NT2/D1 (cell line): ENCODE results near the gene ARSG.

Experiments used
- SUZ12 ChIP-seq: IDR thresholded peaks from 2 replicates; pipeline ENCODE4 v1.6.1; 2011; ENCODE audit not compliant: insufficient read length, insufficient read depth; ENCODE audit errors: extremely low read depth
- YY1 ChIP-seq: IDR thresholded peaks from 2 replicates; pipeline ENCODE4 v1.6.1; 2011; ENCODE audit not compliant: insufficient read length, insufficient read depth
- ZNF274 ChIP-seq: IDR thresholded peaks from 2 replicates; pipeline ENCODE4 v1.6.1; 2011; ENCODE audit warnings: mild to moderate bottlenecking, low read depth, low read length

DNA sequence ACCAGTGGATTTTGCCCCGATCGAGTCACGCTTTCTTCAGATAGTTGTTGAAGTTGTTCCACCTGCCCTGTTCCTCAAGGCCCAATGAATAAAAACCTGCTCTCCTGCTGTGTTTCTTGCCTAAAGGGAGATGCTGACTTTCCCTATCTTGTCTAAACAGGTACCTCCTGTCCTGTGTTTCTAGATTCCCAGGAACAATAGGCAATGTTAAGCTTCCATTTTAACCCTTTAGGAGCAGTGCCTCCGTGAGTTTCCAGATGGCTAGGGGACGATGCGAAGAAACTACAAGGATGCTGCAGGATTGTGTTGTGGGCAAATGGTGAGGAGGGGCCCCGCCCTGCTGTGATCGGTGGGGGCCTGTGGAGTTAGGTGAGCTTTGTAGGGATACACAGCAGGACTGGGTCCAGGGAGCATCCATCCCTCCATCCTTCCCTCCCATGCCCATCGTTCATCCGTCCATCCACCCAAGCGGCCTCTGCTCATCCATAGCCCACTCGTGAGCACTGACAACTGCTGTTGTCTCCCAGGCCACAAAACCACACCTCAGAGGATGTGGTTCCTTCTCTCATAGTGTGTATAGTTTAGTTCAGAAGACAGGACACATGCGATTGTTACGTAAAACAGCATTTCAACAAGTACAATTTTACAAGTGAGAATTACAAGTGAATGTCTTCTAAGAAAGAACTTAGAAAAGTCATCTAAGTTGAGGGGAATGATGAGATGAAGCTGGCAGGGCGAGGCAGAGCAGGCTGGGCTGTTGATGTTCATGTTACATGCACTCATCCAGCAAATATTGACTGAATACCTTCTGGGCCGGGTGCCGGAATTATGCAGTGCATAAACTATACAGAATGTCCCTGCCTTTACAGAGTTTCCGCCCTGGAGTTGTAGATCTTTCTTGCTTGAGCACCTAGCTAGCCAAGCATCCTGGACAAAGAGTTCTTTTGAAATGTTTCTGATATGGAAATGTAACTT, 5.2 kb downstream of the ARSG start:
- TF ChIP-seq YY1 (no peak), SUZ12 (no peak), ZNF274 (no peak)
